GM18858 (cell line): Measurements from ENCODE around the gene NFKBIB.

ENCODE experiments used
- ATAC-seq: cut with Tn5 transposase; IDR thresholded peaks from one replicate; pipeline ENCODE4 v1.9.1; 2021; ENCODE audit not compliant: unreplicated experiment

Gene NFKBIB

GRCh38 chr19:38952395-38953165, 52.8 kb downstream of the NFKBIB start:
- no peak for ATAC-seq

- ATAC-seq = no peak
Measured at GRCh38 chr19:38953677-38954076, 53.9 kb downstream of the NFKBIB start.

- ATAC-seq = no peak
Measured at GRCh38 chr19:38956264-38956663, 56.5 kb downstream of the NFKBIB start.

- ATAC-seq = no peak
Measured at GRCh38 chr19:38958301-38958700, 58.5 kb downstream of the NFKBIB start.
